Colonic mucosa (tissue), 4 donors: Measurements from ENCODE around the gene TCHP. TPM values are rescaled to one million over a fixed set of nuclear protein-coding genes. Genes with fewer than 3 reads are reported as not detected.

Experiments
- DNase-seq: peaks from one replicate; pipeline ENCODE4 v3.0.0-alpha.2; 2020
- H3K27ac ChIP-seq: fragments of 200-600 bp; one replicate; pipeline ENCODE4 v1.8.0; 2021
- H3K27me3 ChIP-seq: fragments of 200-600 bp; one replicate; pipeline ENCODE4 v1.8.0; 2021
- H3K36me3 ChIP-seq: fragments of 200-600 bp; one replicate; pipeline ENCODE4 v1.8.0; 2021
- H3K4me1 ChIP-seq: fragments of 200-600 bp; one replicate; pipeline ENCODE4 v1.8.0; 2021; ENCODE audit warnings: mild to moderate bottlenecking
- H3K4me3 ChIP-seq: fragments of 200-600 bp; one replicate; pipeline ENCODE4 v1.8.0; 2021
- H3K9ac ChIP-seq, 2 donors: one replicate each; pipeline ENCODE4 v1.7.0; 2013; ENCODE audit warnings: control low read depth in 2 of 2, low read depth in 2 of 2, low read length in 2 of 2
- H3K9me3 ChIP-seq: fragments of 200-600 bp; one replicate; pipeline ENCODE4 v1.8.0; 2021
- CTCF ChIP-seq: fragments of 200-600 bp; IDR thresholded peaks from one replicate; pipeline ENCODE4 v1.8.0; 2022; ENCODE audit warnings: antibody characterized with exemption, mild to moderate bottlenecking
- intact Hi-C: fragments of 100-400 bp; cut with DNase I; formaldehyde crosslinking; loops from one replicate; pipeline ENCODE4 v1.14.1; 2022
- total RNA-seq, 2 donors: library from RNA; stranded (reverse); fragmentation: NEBNext Ultra II Directional in 1 of 2; extraction: Animal tissue kit (Norgen Biotek cat#: 25700) in 1 of 2; gene quantifications; one replicate each; pipeline ENCODE4 v1.2.1, GENCODE V29; 2021
- donor health status: healthy.
- donor health status: DM: no; HTN: no; CAD: no.
- donor health status: DM: no; HTN: no; CAD: no.

The TCHP gene
- total RNA-seq, 2 donors from 2014 or later = 11.4 to 27.0 TPM

DNA sequence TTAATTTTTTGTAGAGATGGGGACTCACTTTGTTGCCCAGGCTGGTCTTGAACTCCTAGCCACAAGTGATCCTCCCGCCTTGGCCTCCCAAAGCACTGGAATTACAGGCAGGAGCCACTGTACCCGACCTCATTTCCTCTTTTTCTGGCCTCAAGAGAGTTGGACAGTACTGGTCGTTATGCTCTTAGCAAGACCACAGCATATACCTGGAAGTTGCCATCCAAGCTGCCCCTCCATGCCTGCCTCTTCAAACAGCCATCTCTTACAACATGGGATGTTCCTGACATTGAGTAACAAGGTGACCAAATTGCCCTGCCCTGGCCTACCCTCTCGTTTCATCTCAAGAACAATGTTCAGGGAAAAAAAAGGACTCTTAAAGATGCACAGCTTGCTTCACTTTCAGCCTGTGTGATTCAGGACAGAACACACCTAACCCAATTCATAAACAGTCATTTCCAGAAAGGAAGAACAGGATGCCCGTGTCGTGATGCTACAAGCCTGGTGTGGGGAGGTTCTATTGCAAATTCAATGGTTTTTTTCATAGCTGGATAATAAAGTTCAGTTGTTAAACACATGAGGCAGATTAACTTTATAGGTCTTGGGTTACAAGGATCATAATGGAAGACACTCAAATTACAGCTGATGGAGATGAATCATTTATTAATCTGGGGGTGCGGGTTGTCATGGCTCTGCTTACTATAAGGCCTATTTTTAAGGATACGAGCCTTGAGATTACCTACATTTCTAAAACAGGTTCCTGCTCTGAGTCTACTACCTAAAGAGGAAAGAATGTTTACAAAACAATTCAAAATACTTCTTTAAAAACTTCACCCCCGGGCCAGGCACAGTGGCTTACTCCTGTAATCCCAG, 31.7 kb upstream of the TCHP start:
- DNase-seq = no peak
- Histone ChIP-seq H3K4me3 (no peak overlapping the region), H3K9ac (no peak overlapping the region), H3K4me1 (peaks cover 24% of the 10 kb centered on the region), H3K27ac (peak overlapping the region; percentile 59), H3K36me3 (no peaks in the 10 kb centered on the region), H3K27me3 (no peaks in the 10 kb centered on the region), H3K9me3 (no peaks in the 10 kb centered on the region)
- TF ChIP-seq CTCF = no peak
- intact Hi-C loops = no loop called here

DNA sequence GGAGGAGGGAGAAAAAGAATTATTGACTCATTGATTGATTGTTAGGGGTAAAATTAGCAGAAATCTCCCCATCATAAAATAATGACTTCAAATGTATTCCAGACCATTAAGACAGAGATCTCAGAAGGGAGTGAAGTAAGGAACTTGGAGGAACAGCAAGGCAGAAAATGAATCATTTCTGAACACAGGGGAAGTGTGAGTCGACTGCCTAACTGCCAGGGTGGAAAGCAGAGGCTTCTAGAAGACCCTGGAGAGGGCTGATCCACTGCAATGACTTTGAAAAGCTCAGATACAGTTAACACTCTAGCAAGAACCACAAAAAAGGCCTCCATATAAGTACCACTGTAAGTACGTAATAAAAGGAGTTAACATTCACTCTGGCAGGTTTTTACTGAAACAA, 29.4 kb upstream of the TCHP start:
- Histone ChIP-seq H3K36me3 (no peaks in the 10 kb centered on the region), H3K9ac (no peak overlapping the region), H3K4me1 (peaks cover 18% of the 10 kb centered on the region), H3K4me3 (no peak overlapping the region), H3K27me3 (no peaks in the 10 kb centered on the region), H3K9me3 (no peaks in the 10 kb centered on the region), H3K27ac (no peak overlapping the region)
- TF ChIP-seq CTCF = no peak
- intact Hi-C loops = no loop called here
- DNase-seq = no peak

GRCh38 chr12:109871668-109872314, 28.3 kb upstream of the TCHP start:
- intact Hi-C loops = no loop called here
- H3K4me1 ChIP-seq = peaks cover 21% of the 10 kb centered on the region
- H3K27me3 ChIP-seq = no peaks in the 10 kb centered on the region
- no peaks in the 10 kb centered on the region for H3K36me3 ChIP-seq
- no peak overlapping the region for H3K4me3 ChIP-seq
- peak overlapping the region; percentile 60 for H3K27ac ChIP-seq
- peak overlapping the region in 1 of 2 donors; percentile 55 for H3K9ac ChIP-seq
- no peaks in the 10 kb centered on the region for H3K9me3 ChIP-seq
- TF ChIP-seq CTCF = no peak
- DNase-seq = peak; percentile 89

GRCh38 chr12:109873653-109874052, 26.4 kb upstream of the TCHP start:
- no peaks in the 10 kb centered on the region for H3K36me3 ChIP-seq
- TF ChIP-seq CTCF = no peak
- no peak overlapping the region for H3K9ac ChIP-seq
- intact Hi-C loops = no loop called here
- DNase-seq = no peak
- no peak overlapping the region for H3K27ac ChIP-seq
- peaks cover 21% of the 10 kb centered on the region for H3K4me1 ChIP-seq
- no peak overlapping the region for H3K4me3 ChIP-seq
- H3K27me3 ChIP-seq = no peaks in the 10 kb centered on the region
- no peaks in the 10 kb centered on the region for H3K9me3 ChIP-seq

DNA sequence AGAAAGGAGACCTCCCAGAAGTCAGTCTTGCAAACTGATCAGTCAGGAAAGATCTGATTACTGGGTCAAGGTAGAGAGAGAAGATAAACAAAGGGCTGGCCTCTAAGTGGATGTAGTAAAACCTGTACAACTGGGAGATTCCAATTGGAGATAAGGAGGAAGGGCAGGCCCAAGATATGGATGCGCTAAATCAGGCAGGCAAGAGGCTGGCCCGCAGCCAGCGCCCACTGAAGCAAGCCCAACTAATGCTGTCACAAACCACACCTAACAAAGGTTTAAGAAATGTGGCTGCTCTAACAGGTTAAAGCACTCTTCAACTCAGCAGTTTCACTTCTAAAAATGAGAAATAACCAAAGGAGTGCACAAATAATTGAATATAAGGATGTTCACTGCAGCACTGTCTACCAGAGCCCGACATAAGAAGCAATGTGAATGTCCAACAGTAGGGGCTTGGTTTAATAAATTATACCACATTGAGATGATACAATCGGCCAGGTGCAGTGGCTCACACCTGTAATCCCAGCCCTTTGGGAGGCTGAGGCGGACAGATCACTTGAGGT, 24.4 kb upstream of the TCHP start:
- no peaks in the 10 kb centered on the region for H3K36me3 ChIP-seq
- peaks cover 21% of the 10 kb centered on the region for H3K4me1 ChIP-seq
- peak overlapping the region; percentile 71 for H3K27ac ChIP-seq
- intact Hi-C loops = no loop called here
- H3K27me3 ChIP-seq = no peaks in the 10 kb centered on the region
- H3K4me3 ChIP-seq = no peak overlapping the region
- peak; percentile 85 for DNase-seq
- no peaks in the 10 kb centered on the region for H3K9me3 ChIP-seq
- no peak for TF ChIP-seq CTCF
- H3K9ac ChIP-seq = peak overlapping the region in 1 of 2 donors; percentile 58
